IPS DF 19.7 (cell line): ENCODE data around the gene PTPA.

Source experiments
- DNase-seq: peaks from one replicate; pipeline ENCODE4 v3.0.0-alpha.2; 2013; ENCODE audit warnings: low read depth, low spot score

Gene PTPA

DNA sequence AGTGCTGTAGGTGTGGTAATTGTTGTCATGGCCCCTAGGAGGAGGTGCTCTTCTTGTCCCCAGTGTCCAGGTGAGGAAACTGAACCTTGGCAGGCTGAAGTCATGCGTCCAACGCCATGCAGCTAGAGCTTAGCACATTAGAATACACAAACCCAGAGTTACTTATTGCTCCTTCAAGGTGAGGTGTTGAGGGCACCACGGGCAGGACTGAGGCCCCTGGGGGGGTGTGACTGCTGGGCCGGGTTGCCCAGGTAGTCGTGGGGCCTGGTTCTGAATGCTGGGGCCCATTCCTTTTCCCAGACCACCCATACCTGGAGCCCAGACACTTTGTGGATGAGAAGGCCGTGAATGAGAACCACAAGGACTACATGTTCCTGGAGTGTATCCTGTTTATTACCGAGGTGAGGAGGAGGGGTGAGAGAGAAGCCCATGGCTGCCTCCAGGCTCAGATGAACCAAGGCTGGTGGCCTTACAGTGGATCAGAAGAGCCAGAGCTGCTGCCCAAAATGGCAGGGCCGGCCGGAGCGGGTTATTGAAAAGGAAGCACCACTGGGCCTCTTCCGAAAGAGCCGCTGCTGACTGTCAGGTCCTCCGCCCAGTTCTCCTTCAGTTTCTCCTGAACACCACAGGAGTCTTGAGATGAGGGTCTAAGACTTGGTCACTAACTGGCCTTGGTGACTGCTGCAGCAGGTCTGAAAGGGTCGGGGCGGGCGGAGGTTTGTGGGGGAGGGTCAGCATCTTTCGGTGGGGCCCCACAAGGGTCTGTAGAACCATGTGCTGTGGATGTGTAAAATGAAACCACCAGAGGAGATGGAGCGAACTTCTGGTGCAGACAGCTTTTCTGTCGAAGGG is 26.3 kb downstream of the PTPA start:
- DNase-seq: no peak

DNA sequence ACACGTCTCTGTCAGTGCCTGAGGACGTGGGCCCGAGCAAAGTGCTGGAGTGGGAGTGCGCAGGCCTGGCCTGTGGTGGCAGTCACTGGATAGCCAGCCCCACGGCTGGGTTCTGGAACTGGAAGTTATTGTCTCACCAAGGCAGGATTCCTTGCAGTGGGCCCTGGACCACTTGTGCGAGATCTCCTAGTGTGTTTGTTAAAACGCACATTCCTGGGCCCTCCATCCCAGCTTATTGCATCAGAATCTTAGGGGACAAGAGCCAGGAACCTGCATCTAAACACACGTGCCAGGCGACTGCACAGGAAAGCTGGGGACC is 26.9 kb downstream of the PTPA start:
- no peak for DNase-seq

DNA sequence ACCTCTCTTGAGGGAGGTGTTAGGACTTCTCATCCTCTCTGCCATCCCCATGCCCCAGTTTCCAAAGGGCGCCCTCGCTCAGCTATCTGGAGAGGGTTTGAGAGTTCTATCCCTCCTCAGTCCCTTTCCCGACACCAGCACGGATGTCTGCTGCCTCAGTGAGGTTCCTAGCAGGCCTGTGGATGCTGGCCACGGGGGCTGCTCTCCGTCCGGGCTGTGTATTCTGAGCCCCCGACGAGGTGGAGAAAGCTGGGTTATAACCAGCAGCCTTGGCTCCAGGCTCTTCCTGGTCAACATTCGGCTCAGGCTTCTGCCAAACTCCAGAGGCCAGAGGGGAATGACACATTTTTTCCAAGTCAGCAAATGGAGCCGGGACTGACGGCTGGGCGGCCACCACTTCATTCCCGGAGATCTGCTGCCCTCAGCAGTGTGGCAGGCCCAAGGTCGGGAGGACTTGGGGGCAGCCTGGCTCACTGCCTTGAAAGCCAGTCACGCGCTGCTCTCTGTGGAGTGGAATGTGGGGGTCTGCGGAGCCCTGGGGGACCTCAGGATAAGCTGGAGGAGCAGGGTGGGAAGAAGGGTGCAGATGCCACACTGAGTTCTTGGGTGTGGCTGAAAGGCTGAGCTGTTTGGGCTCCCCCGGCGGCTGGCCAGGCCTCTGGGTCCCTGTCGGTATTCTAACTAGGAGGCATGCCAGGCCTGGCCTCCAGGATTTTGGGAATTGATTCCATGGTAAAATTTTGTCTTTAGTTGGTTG is 27.4 kb downstream of the PTPA start:
- DNase-seq: no peak

GRCh38 chr9:129139233-129139992 is 28.2 kb downstream of the PTPA start:
- peak; percentile 71 for DNase-seq

DNA sequence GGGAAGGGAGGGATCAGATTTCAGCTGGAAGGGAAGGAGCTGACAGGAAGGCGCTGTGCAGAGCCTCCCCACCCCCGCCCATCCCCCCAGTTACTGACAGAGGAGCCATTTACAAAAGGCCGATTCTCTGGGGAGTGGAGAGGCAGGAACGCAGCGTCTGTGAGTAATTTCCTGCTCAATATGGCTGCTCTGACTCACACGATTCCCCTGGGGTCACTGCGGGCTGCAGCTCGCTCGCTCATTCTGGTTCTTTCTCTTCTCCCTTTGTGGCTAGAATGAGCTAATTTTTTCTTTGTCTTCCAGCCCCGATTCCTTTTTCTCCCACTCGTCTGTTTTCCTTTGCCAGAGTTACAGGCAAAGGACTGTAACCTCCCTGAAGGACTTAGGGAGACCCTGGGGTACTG is 28.8 kb downstream of the PTPA start:
- peak; percentile 94 for DNase-seq

GRCh38 chr9:129140397-129141065 is 29.3 kb downstream of the PTPA start:
- no peak for DNase-seq

GRCh38 chr9:129141066-129142041 is 30.1 kb downstream of the PTPA start:
- DNase-seq: no peak

DNA sequence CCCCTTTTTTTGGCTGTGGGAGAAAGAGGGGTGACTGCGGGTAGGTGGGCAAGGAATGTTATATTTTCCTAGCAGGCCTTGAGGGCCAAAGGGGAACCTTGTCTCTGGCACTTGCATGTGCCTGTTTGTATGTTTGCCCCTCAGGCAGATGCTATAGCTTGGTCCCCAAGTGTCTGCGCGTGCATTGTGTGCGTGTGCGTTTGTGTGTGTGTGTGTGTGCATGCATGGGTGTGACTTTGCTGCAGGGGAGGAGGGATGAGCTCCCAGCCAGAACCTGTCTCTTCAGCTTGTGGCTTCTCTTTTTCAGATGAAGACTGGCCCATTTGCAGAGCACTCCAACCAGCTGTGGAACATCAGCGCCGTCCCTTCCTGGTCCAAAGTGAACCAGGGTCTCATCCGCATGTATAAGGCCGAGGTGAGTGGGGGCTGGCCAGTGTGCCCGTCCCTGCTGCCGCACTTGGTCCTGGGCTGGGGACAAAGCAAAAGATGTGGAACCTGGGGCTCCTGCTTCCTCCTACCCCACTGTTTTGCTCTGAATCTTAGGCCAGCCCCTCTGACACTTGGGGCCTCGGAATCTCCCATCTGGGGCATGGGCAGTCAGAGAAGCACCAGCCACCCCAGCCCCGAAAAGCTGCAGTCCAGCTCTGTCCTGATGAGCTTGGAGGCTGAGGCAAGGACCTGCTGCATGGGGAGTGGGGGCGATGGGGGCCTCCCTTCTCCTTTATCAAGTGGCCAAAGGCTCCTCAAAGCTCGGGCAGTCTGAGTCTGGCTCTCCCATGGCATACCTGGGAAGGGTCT is 31.1 kb downstream of the PTPA start:
- DNase-seq: no peak

GRCh38 chr9:129143031-129143927 is 32.1 kb downstream of the PTPA start:
- peak; percentile 76 for DNase-seq

- no peak for DNase-seq
These were observed 34.1 kb downstream of the PTPA start for GRCh38 chr9:129145316-129145715.

- DNase-seq: peak; percentile 83
These were observed 34.7 kb downstream of the PTPA start for GRCh38 chr9:129145841-129146292.

GRCh38 chr9:129146441-129146941 is 35.3 kb downstream of the PTPA start:
- no peak for DNase-seq

GRCh38 chr9:129148463-129149204 is 37.4 kb downstream of the PTPA start:
- DNase-seq: no peak

- no peak for DNase-seq
These were observed 38.2 kb downstream of the PTPA start for GRCh38 chr9:129149442-129149841.

DNA sequence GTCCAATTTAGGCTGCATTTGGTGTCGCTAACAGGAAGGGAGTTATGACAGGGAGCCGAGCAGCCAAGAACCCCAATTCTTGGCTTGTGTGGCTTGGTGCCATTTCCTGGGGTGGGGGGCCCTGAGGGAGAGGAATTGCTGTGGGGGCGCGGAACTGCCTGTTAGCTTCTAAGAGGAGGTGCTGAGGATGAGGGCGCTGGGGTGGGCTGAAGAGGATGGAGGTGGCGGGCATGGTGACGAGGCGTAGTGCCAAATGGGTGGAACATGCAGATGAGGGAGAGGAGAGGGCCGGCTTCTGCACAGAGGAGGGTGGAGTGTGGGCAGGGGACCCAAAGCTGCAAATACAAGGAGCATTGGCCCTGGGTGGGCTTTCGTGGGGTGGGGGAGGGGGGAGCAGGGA is 38.9 kb downstream of the PTPA start:
- no peak for DNase-seq

DNA sequence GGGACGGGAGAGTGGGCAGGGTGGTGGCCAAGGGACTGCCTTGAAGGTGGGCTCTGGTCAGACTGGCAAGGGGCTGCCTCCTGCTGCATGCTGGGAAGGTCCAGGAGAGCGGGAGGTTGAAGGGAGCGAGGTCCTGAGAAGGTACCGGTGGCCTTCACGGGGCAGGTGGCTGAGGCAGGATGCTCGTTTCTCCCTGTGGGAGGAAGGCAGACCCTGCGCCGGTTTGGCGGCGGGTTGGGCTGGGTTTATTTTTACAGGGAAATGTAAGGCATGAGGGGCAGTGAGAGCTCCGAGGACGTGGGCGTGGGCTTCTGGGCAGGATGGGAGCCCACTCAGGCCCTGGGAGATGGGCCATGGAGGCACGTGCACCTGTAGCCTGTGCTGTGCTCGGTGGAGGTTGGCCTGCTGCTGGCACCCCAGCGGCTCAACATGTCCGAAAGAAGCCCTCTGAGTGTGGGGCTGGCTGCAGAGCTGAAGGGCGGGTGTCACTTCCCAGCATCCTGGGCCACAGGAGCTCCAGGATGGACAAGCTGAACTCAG is 39.5 kb downstream of the PTPA start:
- no peak for DNase-seq

- no peak for DNase-seq
These were observed 40.3 kb downstream of the PTPA start for GRCh38 chr9:129151469-129151868.
